NT2/D1 (cell line): ENCODE data around the gene SMAD5.

Source experiments
- DNase-seq: peaks from one replicate; pipeline ENCODE4 v3.0.0-alpha.2; 2011; ENCODE audit warnings: low read depth, low spot score
- H3K27me3 ChIP-seq: 2 replicates; pipeline ENCODE4 v1.6.0; 2011; ENCODE audit warnings: mild to moderate bottlenecking; ENCODE audit not compliant: insufficient read length, insufficient read depth
- H3K36me3 ChIP-seq: 2 replicates; pipeline ENCODE4 v1.6.1; 2011; ENCODE audit warnings: mild to moderate bottlenecking, low read length, mixed read lengths; ENCODE audit not compliant: insufficient read depth, insufficient read length
- H3K4me1 ChIP-seq: 2 replicates; pipeline ENCODE4 v1.5.1; 2011; ENCODE audit not compliant: insufficient read depth, insufficient read length
- H3K4me3 ChIP-seq: 2 replicates; pipeline ENCODE4 v1.5.1; 2011; ENCODE audit warnings: low read depth; ENCODE audit not compliant: insufficient read length
- H3K9ac ChIP-seq: 2 replicates; pipeline ENCODE4 v1.6.0; 2011; ENCODE audit warnings: low read depth; ENCODE audit not compliant: insufficient read length
- H3K9me3 ChIP-seq: 2 replicates; pipeline ENCODE4 v1.5.1; 2011; ENCODE audit warnings: mild to moderate bottlenecking, low read length; ENCODE audit not compliant: insufficient read depth
- SUZ12 ChIP-seq: IDR thresholded peaks from 2 replicates; pipeline ENCODE4 v1.6.1; 2011; ENCODE audit not compliant: insufficient read length, insufficient read depth; ENCODE audit errors: extremely low read depth
- YY1 ChIP-seq: IDR thresholded peaks from 2 replicates; pipeline ENCODE4 v1.6.1; 2011; ENCODE audit not compliant: insufficient read length, insufficient read depth
- ZNF274 ChIP-seq: IDR thresholded peaks from 2 replicates; pipeline ENCODE4 v1.6.1; 2011; ENCODE audit warnings: mild to moderate bottlenecking, low read depth, low read length

The SMAD5 gene

GRCh38 chr5:136157514-136157913 is 24.9 kb downstream of the SMAD5 start:
- Histone ChIP-seq H3K27me3 (no peaks in the 10 kb centered on the region), H3K9ac (no peak overlapping the region), H3K9me3 (no peaks in the 10 kb centered on the region), H3K4me3 (no peak overlapping the region), H3K4me1 (no peaks in the 10 kb centered on the region), H3K36me3 (peaks cover 70% of the 10 kb centered on the region)
- no peak for TF ChIP-seq SUZ12
- no peak for TF ChIP-seq YY1
- TF ChIP-seq ZNF274: no peak
- DNase-seq: no peak

GRCh38 chr5:136159457-136159856 is 26.8 kb downstream of the SMAD5 start:
- Histone ChIP-seq H3K9ac (no peak overlapping the region), H3K36me3 (peaks cover 73% of the 10 kb centered on the region), H3K4me3 (no peak overlapping the region), H3K27me3 (no peaks in the 10 kb centered on the region), H3K9me3 (no peaks in the 10 kb centered on the region), H3K4me1 (no peaks in the 10 kb centered on the region)
- TF ChIP-seq SUZ12 (no peak), ZNF274 (no peak), YY1 (no peak)
- DNase-seq: no peak

- H3K27me3 ChIP-seq: no peaks in the 10 kb centered on the region
- no peak overlapping the region for H3K9ac ChIP-seq
- TF ChIP-seq ZNF274 (no peak), YY1 (no peak), SUZ12 (no peak)
- no peak for DNase-seq
- H3K36me3 ChIP-seq: peaks cover 52% of the 10 kb centered on the region
- no peaks in the 10 kb centered on the region for H3K9me3 ChIP-seq
- no peak overlapping the region for H3K4me3 ChIP-seq
- H3K4me1 ChIP-seq: no peaks in the 10 kb centered on the region
Observed at GRCh38 chr5:136162008-136162407, 29.4 kb downstream of the SMAD5 start.

GRCh38 chr5:136164226-136164625 is 31.6 kb downstream of the SMAD5 start:
- Histone ChIP-seq H3K4me1 (no peaks in the 10 kb centered on the region), H3K9ac (no peak overlapping the region), H3K27me3 (no peaks in the 10 kb centered on the region), H3K36me3 (peaks cover 51% of the 10 kb centered on the region), H3K9me3 (no peaks in the 10 kb centered on the region), H3K4me3 (no peak overlapping the region)
- TF ChIP-seq ZNF274: no peak
- TF ChIP-seq YY1: no peak
- no peak for TF ChIP-seq SUZ12
- DNase-seq: no peak

GRCh38 chr5:136166909-136167308 is 34.3 kb downstream of the SMAD5 start:
- no peaks in the 10 kb centered on the region for H3K4me1 ChIP-seq
- H3K9ac ChIP-seq: no peak overlapping the region
- no peak for TF ChIP-seq SUZ12
- TF ChIP-seq YY1: no peak
- TF ChIP-seq ZNF274: no peak
- peaks cover 38% of the 10 kb centered on the region for H3K36me3 ChIP-seq
- H3K4me3 ChIP-seq: no peak overlapping the region
- DNase-seq: no peak
- H3K27me3 ChIP-seq: no peaks in the 10 kb centered on the region
- no peaks in the 10 kb centered on the region for H3K9me3 ChIP-seq

DNA sequence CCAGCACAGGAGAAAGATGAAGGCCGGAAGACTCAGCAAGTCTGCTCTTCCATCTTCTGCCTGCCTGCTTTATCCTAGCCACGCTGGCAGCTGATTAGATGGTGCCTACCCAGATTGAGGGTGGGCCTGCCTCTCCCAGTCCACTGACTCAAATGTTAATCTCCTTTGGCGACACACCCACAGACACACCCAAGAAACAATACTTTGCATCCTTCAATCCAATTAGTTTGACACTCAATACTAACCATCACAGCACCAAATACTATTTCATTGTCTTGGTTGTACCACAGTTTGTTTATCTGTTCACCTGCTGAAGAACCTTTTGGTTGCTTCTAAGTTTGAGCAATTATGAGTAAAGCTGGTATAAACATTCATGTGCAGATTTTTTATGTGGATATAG is 36.6 kb downstream of the SMAD5 start:
- no peak for DNase-seq
- H3K9ac ChIP-seq: no peak overlapping the region
- no peaks in the 10 kb centered on the region for H3K4me1 ChIP-seq
- H3K36me3 ChIP-seq: peaks cover 25% of the 10 kb centered on the region
- H3K27me3 ChIP-seq: no peaks in the 10 kb centered on the region
- H3K4me3 ChIP-seq: no peak overlapping the region
- TF ChIP-seq YY1 (no peak), SUZ12 (no peak), ZNF274 (no peak)
- no peaks in the 10 kb centered on the region for H3K9me3 ChIP-seq

DNA sequence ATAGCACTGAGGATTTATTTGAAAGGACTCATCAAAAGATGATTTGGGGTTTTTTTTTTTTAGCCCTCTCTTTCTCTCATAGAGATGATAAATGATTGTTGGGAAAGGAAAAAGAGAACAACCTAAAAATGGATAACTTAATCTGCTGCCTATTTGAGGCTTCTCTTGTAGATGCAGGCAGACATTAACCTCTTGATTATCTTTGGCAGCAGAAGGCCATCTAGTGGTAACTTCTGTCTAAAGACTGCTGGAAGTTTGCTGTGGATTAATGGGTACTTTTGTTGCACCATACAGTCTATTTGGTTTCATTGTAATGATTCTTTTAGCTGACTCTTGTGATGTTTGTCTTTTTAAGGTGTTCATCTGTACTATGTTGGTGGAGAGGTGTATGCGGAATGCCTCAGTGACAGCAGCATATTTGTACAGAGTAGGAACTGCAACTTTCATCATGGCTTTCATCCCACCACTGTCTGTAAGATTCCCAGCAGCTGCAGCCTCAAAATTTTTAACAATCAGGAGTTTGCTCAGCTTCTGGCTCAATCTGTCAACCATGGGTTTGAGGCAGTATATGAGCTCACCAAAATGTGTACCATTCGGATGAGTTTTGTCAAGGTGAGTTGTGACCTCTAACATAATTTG is 41.5 kb downstream of the SMAD5 start:
- H3K4me3 ChIP-seq: no peak overlapping the region
- peaks cover 49% of the 10 kb centered on the region for H3K36me3 ChIP-seq
- H3K27me3 ChIP-seq: no peaks in the 10 kb centered on the region
- no peaks in the 10 kb centered on the region for H3K9me3 ChIP-seq
- no peak for DNase-seq
- no peak overlapping the region for H3K9ac ChIP-seq
- TF ChIP-seq ZNF274 (no peak), SUZ12 (no peak), YY1 (no peak)
- no peaks in the 10 kb centered on the region for H3K4me1 ChIP-seq
